HepG2 (cell line): ENCODE results near the gene VMO1. TPM values are rescaled to one million over a fixed set of nuclear protein-coding genes. Genes with fewer than 3 reads are reported as not detected.

Source experiments
- AGO1 ChIP-seq: fragments of 200-400 bp; formaldehyde crosslinking; IDR thresholded peaks from 2 replicates; pipeline ENCODE4 v1.6.1; 2017; ENCODE audit warnings: mild to moderate bottlenecking, low read depth, low read length, moderate library complexity; ENCODE audit not compliant: poor library complexity, severe bottlenecking
- BHLHE40 ChIP-seq: IDR thresholded peaks from 2 replicates; pipeline ENCODE4 v1.6.1; 2011; ENCODE audit warnings: low read length, improper control_type of control experiment
- CENPX ChIP-seq: sonication (generic); formaldehyde crosslinking; IDR thresholded peaks from 2 replicates; pipeline ENCODE4 v1.9.0; 2021; ENCODE audit warnings: mild to moderate bottlenecking, missing genetic modification reagents, moderate library complexity
- CREB3 ChIP-seq: sonication (generic); formaldehyde crosslinking; IDR thresholded peaks from 2 replicates; pipeline ENCODE4 v1.5.0; 2020; ENCODE audit warnings: missing genetic modification reagents
- HDAC1 ChIP-seq: sonication (generic); formaldehyde crosslinking; IDR thresholded peaks from 2 replicates; pipeline ENCODE4 v1.5.1; 2020; ENCODE audit warnings: mild to moderate bottlenecking, missing genetic modification reagents
- HIVEP1 ChIP-seq: sonication (generic); formaldehyde crosslinking; IDR thresholded peaks from 2 replicates; pipeline ENCODE4 v1.4.0; 2020; ENCODE audit warnings: mild to moderate bottlenecking, missing genetic modification reagents
- KAT7 ChIP-seq: IDR thresholded peaks from 2 replicates; pipeline ENCODE4 v1.6.1; 2018; ENCODE audit warnings: borderline replicate concordance, missing compliant biosample characterization
- LCORL ChIP-seq, 2 experiments: fragments of 450-650 bp in 1 of 2; sonication (generic) in 1 of 2; formaldehyde crosslinking in 1 of 2; IDR thresholded peaks; 2 replicates each; pipeline versions ENCODE4 v1.5.0 to v1.6.1; 2017 to 2020; ENCODE audit warnings: antibody characterized with exemption in 1 of 2, missing genetic modification reagents in 1 of 2
- MED13 ChIP-seq: sonication (generic); formaldehyde crosslinking; IDR thresholded peaks from 2 replicates; pipeline ENCODE4 v1.5.0; 2020; ENCODE audit warnings: missing genetic modification reagents
- MEF2D ChIP-seq: sonication (generic); formaldehyde crosslinking; IDR thresholded peaks from 2 replicates; pipeline ENCODE4 v1.5.1; 2020; ENCODE audit warnings: mild to moderate bottlenecking, missing genetic modification reagents
- USF2 ChIP-seq, 2 experiments: sonication (generic) in 1 of 2; formaldehyde crosslinking in 1 of 2; IDR thresholded peaks; 2 replicates each; pipeline versions ENCODE4 v1.5.1 to v1.6.1; 2011 to 2020; ENCODE audit warnings: borderline replicate concordance in 1 of 2, low read depth in 1 of 2, low read length in 1 of 2, mild to moderate bottlenecking in 1 of 2, missing genetic modification reagents in 1 of 2, moderate library complexity in 1 of 2
- ZNF121 ChIP-seq: sonication (generic); formaldehyde crosslinking; IDR thresholded peaks from 2 replicates; pipeline ENCODE4 v1.5.0; 2020; ENCODE audit warnings: mild to moderate bottlenecking, missing genetic modification reagents
- ZNF292 ChIP-seq: sonication (generic); formaldehyde crosslinking; IDR thresholded peaks from 2 replicates; pipeline ENCODE4 v1.8.1; 2022; ENCODE audit warnings: mild to moderate bottlenecking, low read depth, missing genetic modification reagents, borderline replicate concordance
- polyA plus RNA-seq, 8 experiments: library from polyadenylated mRNA; depleted of rRNA in 3 of 8; stranded (reverse) in 7 of 8; unstranded in 1 of 8; fragments of >200 nt; fragmentation: Illumina TruSeq in 4 of 8; extraction: Trizol in 4 of 8; gene quantifications; 2 replicates each; pipeline versions ENCODE4 v1.2.1 to v1.2.3, GENCODE V29; 2011 to 2016; ENCODE audit warnings: low read depth in 4 of 8, missing spikeins in 1 of 8, mixed read lengths in 1 of 8; ENCODE audit not compliant: insufficient read depth in 1 of 8
- total RNA-seq, 5 experiments: library from RNA; depleted of rRNA; stranded (reverse); fragments of >200 nt; fragmentation: Illumina TruSeq; extraction: Trizol; gene quantifications; 2 replicates each; pipeline ENCODE4 v1.2.3, GENCODE V29; 2016; ENCODE audit warnings: low read depth in 1 of 5
- TF ChIP-seq, protein P1 (sequence below): IDR thresholded peaks from 2 replicates; pipeline ENCODE4 v1.6.1; 2016; ENCODE audit warnings: low read depth, missing genetic modification reagents, missing compliant biosample characterization

Gene VMO1
- total and polyA plus RNA-seq, 2 of the 13 experiments (the other 11 are each of a cell fraction or from before 2014, with no cell fraction given) = not detected

GRCh38 chr17:4739122-4740024 lies 46.8 kb downstream of the VMO1 start, which contains the start of the genes CXCL16 and ZMYND15 (continued):
- TF ChIP-seq LCORL (IDR thresholded peaks at IDR 0.05) (no peak), LCORL (CRISPR knock-in tag; IDR thresholded peaks at IDR 0.05) (peak; percentile 83), USF2 (IDR thresholded peaks at IDR 0.05; ENCODE audit: low read depth, low read length) (no peak), USF2 (CRISPR knock-in tag; IDR thresholded peaks at IDR 0.05; ENCODE audit: borderline replicate concordance) (no peak), MED13 (no peak), ZNF292 (no peak), KAT7 (CRISPR knock-in tag) (peak; percentile 42; the same call in 1 of the 2 replicates), BHLHE40 (no peak), HIVEP1 (peak; percentile 84; the same call in 1 of the 2 replicates), ZNF121 (CRISPR knock-in tag) (0 out of 2 replicates have a peak, but pooled peaks have one; percentile 4), CREB3 (CRISPR knock-in tag) (0 out of 2 replicates have a peak, but pooled peaks have one; percentile 4), MEF2D (CRISPR knock-in tag) (no peak), HDAC1 (peak; percentile 18; the same call in 1 of the 2 replicates), CENPX (CRISPR knock-in tag) (no peak), AGO1 (peak; percentile 59)
- TF ChIP-seq, protein P1, sequence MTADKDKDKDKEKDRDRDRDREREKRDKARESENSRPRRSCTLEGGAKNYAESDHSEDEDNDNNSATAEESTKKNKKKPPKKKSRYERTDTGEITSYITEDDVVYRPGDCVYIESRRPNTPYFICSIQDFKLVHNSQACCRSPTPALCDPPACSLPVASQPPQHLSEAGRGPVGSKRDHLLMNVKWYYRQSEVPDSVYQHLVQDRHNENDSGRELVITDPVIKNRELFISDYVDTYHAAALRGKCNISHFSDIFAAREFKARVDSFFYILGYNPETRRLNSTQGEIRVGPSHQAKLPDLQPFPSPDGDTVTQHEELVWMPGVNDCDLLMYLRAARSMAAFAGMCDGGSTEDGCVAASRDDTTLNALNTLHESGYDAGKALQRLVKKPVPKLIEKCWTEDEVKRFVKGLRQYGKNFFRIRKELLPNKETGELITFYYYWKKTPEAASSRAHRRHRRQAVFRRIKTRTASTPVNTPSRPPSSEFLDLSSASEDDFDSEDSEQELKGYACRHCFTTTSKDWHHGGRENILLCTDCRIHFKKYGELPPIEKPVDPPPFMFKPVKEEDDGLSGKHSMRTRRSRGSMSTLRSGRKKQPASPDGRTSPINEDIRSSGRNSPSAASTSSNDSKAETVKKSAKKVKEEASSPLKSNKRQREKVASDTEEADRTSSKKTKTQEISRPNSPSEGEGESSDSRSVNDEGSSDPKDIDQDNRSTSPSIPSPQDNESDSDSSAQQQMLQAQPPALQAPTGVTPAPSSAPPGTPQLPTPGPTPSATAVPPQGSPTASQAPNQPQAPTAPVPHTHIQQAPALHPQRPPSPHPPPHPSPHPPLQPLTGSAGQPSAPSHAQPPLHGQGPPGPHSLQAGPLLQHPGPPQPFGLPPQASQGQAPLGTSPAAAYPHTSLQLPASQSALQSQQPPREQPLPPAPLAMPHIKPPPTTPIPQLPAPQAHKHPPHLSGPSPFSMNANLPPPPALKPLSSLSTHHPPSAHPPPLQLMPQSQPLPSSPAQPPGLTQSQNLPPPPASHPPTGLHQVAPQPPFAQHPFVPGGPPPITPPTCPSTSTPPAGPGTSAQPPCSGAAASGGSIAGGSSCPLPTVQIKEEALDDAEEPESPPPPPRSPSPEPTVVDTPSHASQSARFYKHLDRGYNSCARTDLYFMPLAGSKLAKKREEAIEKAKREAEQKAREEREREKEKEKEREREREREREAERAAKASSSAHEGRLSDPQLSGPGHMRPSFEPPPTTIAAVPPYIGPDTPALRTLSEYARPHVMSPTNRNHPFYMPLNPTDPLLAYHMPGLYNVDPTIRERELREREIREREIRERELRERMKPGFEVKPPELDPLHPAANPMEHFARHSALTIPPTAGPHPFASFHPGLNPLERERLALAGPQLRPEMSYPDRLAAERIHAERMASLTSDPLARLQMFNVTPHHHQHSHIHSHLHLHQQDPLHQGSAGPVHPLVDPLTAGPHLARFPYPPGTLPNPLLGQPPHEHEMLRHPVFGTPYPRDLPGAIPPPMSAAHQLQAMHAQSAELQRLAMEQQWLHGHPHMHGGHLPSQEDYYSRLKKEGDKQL (CRISPR knock-in tag) = 0 out of 2 replicates have a peak, but pooled peaks have one; percentile 23
